Neuronal stem cell (in vitro differentiated cells): ENCODE results near the gene CTCF.

ENCODE experiments used
- DNase-seq: peaks from one replicate; pipeline ENCODE4 v3.0.0-alpha.2; 2013; ENCODE audit warnings: low spot score
- H2AFZ ChIP-seq: one replicate; pipeline ENCODE4 v1.6.1; 2013; ENCODE audit warnings: mild to moderate bottlenecking, low read length, inconsistent platforms
- H2AK5ac ChIP-seq: 2 replicates; pipeline ENCODE4 v1.6.1; 2013; ENCODE audit warnings: low read depth, mild to moderate bottlenecking, inconsistent platforms, low read length, moderate library complexity, mixed read lengths
- H2BK120ac ChIP-seq: 2 replicates; pipeline ENCODE4 v1.6.1; 2013; ENCODE audit warnings: low read depth, mild to moderate bottlenecking, inconsistent platforms, low read length, moderate library complexity, mixed read lengths
- H2BK12ac ChIP-seq: one replicate; pipeline ENCODE4 v1.6.1; 2013; ENCODE audit warnings: low read length, inconsistent platforms
- H2BK15ac ChIP-seq: 2 replicates; pipeline ENCODE4 v1.6.1; 2013; ENCODE audit warnings: mild to moderate bottlenecking, low read length, inconsistent platforms, mixed read lengths
- H2BK5ac ChIP-seq: one replicate; pipeline ENCODE4 v1.6.1; 2013; ENCODE audit warnings: inconsistent platforms, mild to moderate bottlenecking, low read length, moderate library complexity
- H3K14ac ChIP-seq: one replicate; pipeline ENCODE4 v1.6.1; 2013; ENCODE audit warnings: low read length, inconsistent platforms
- H3K18ac ChIP-seq: 2 replicates; pipeline ENCODE4 v1.6.1; 2013; ENCODE audit warnings: low read length, inconsistent platforms
- H3K23ac ChIP-seq: 2 replicates; pipeline ENCODE4 v1.6.1; 2013; ENCODE audit warnings: low read depth, mild to moderate bottlenecking, mixed read lengths, low read length, inconsistent platforms; ENCODE audit not compliant: poor library complexity
- H3K27ac ChIP-seq: replicated peaks from 3 replicates; pipeline ENCODE4 v1.5.1; 2013; ENCODE audit warnings: low read length, inconsistent platforms
- H3K27me3 ChIP-seq, 3 experiments: 2 replicates each; pipeline ENCODE4 v1.6.1; 2013; ENCODE audit warnings: low read length in 3 of 3, mild to moderate bottlenecking in 2 of 3, inconsistent platforms in 1 of 3, low read depth in 1 of 3, mixed read lengths in 1 of 3, moderate library complexity in 1 of 3; ENCODE audit not compliant: control insufficient read depth in 3 of 3, insufficient read depth in 3 of 3
- H3K36me3 ChIP-seq, 2 donors: replicated peaks in 1 of 2; 2 replicates each; pipeline ENCODE4 v1.6.1; 2013; ENCODE audit warnings: low read length in 2 of 2; ENCODE audit not compliant: control insufficient read depth in 2 of 2, insufficient read depth in 2 of 2
- H3K4ac ChIP-seq: 2 replicates; pipeline ENCODE4 v1.6.1; 2013; ENCODE audit warnings: inconsistent platforms, mild to moderate bottlenecking, low read length, moderate library complexity
- H3K4me1 ChIP-seq, 2 donors: 1 replicate in 1 of 2; 2 replicates in 1 of 2; pipeline ENCODE4 v1.6.1; 2013; ENCODE audit warnings: low read length in 2 of 2, low read depth in 1 of 2; ENCODE audit not compliant: control insufficient read depth in 2 of 2, insufficient read depth in 1 of 2
- H3K4me2 ChIP-seq: one replicate; pipeline ENCODE4 v1.6.1; 2013; ENCODE audit warnings: mild to moderate bottlenecking, low read length, inconsistent platforms; ENCODE audit not compliant: insufficient read depth, poor library complexity, severe bottlenecking
- H3K4me3 ChIP-seq, 2 donors: 2 replicates each; pipeline ENCODE4 v1.5.1; 2013; ENCODE audit warnings: low read length in 2 of 2, mild to moderate bottlenecking in 2 of 2, inconsistent platforms in 1 of 2, moderate library complexity in 1 of 2
- H3K79me1 ChIP-seq: one replicate; pipeline ENCODE4 v1.6.1; 2013; ENCODE audit warnings: low read depth, mild to moderate bottlenecking, inconsistent platforms, low read length, moderate library complexity
- H3K9ac ChIP-seq: one replicate; pipeline ENCODE4 v1.6.1; 2013; ENCODE audit warnings: mild to moderate bottlenecking, low read depth, low read length, inconsistent platforms; ENCODE audit not compliant: poor library complexity
- H3K9me3 ChIP-seq, 2 donors: replicated peaks in 1 of 2; 2 replicates each; pipeline versions ENCODE3 to v1.6.1; 2013; ENCODE audit warnings: low read length in 2 of 2, mild to moderate bottlenecking in 2 of 2, inconsistent platforms in 1 of 2, low read depth in 1 of 2, mixed read lengths in 1 of 2, moderate library complexity in 1 of 2; ENCODE audit not compliant: control insufficient read depth in 2 of 2, insufficient read depth in 1 of 2
- H4K8ac ChIP-seq: one replicate; pipeline ENCODE4 v1.6.1; 2013; ENCODE audit warnings: low read depth, mild to moderate bottlenecking, inconsistent platforms, low read length, moderate library complexity
- H4K91ac ChIP-seq: one replicate; pipeline ENCODE4 v1.6.1; 2013; ENCODE audit warnings: low read length, low read depth, mild to moderate bottlenecking, inconsistent platforms; ENCODE audit not compliant: poor library complexity
- WGBS, 2 donors: extraction: QIAGEN DNeasy Blood & Tissue Kit; methylation state at CpG; one replicate each; pipeline ENCODE4 v1.1.7; 2013; ENCODE audit warnings: missing lambda C conversion rate in 2 of 2, mixed read lengths in 1 of 2; ENCODE audit not compliant: insufficient read length in 2 of 2, insufficient replicate concordance in 1 of 2; ENCODE audit errors: extremely low coverage in 2 of 2; 5-methylcytosine and 5-hydroxymethylcytosine counted together

The CTCF gene

GRCh38 chr16:67519242-67519641 is 43.1 kb upstream of the CTCF start:
- H3K27me3 ChIP-seq, result peaks cover 0 to 9% (median 6%) of the 10 kb centered on the region in 3 experiments
- no peaks in the 10 kb centered on the region for H3K9me3 ChIP-seq
- no peaks in the 10 kb centered on the region for H3K4me1 ChIP-seq
- H3K4ac ChIP-seq, result no peak overlapping the region
- H3K18ac ChIP-seq, result no peak overlapping the region
- H3K4me3 ChIP-seq, result no peak overlapping the region
- DNase-seq, result no peak
- no peak overlapping the region for H2AK5ac ChIP-seq
- H4K91ac ChIP-seq, result no peak overlapping the region
- peak overlapping the region; percentile 39 for H3K9ac ChIP-seq
- no peak overlapping the region for H2BK120ac ChIP-seq
- H3K27ac ChIP-seq, result no peak overlapping the region
- H2BK15ac ChIP-seq, result no peak overlapping the region
- no peak overlapping the region for H2BK5ac ChIP-seq
- H2BK12ac ChIP-seq, result peak overlapping the region; percentile 79
- no peak overlapping the region for H3K14ac ChIP-seq
- H4K8ac ChIP-seq, result no peak overlapping the region
- no peaks in the 10 kb centered on the region for H3K79me1 ChIP-seq
- no peak overlapping the region for H2AFZ ChIP-seq
- no CpG with 5 or more reads among the region's 4 CpGs for WGBS, 2 donors
- H3K36me3 ChIP-seq, result no peaks in the 10 kb centered on the region
- no peak overlapping the region for H3K4me2 ChIP-seq
- peak overlapping the region; percentile 82 for H3K23ac ChIP-seq

- Histone ChIP-seq H3K4ac (no peak overlapping the region), H3K27ac (peak overlapping the region; percentile 47), H3K4me1 (peaks cover 0 to 2% of the 10 kb centered on the region in 2 donors), H2BK120ac (no peak overlapping the region), H3K79me1 (no peaks in the 10 kb centered on the region), H2BK5ac (no peak overlapping the region), H3K14ac (no peak overlapping the region), H3K23ac (no peak overlapping the region), H2BK12ac (no peak overlapping the region), H3K9me3 (no peaks in the 10 kb centered on the region), H3K27me3 (peaks cover 2 to 18% (median 17%) of the 10 kb centered on the region in 3 experiments), H3K4me3 (peak overlapping the region; percentile 44 to 74), H3K36me3 (no peaks in the 10 kb centered on the region), H4K8ac (no peak overlapping the region), H2AK5ac (no peak overlapping the region), H2BK15ac (no peak overlapping the region), H2AFZ (peak overlapping the region; percentile 91), H3K4me2 (peak overlapping the region; percentile 81), H3K18ac (peak overlapping the region; percentile 91), H4K91ac (no peak overlapping the region), H3K9ac (peak overlapping the region; percentile 85)
- peak; percentile 99 for DNase-seq
- WGBS, 2 donors, result no CpG with 5 or more reads among the region's 25 CpGs
Measured at GRCh38 chr16:67521095-67521804, 41.1 kb upstream of the CTCF start.

GRCh38 chr16:67525176-67525860 is 37.0 kb upstream of the CTCF start:
- Histone ChIP-seq H3K18ac (no peak overlapping the region), H2AFZ (no peak overlapping the region), H3K9ac (peak overlapping the region; percentile 72), H2BK12ac (no peak overlapping the region), H3K4me1 (peaks cover 12 to 15% of the 10 kb centered on the region in 2 donors), H2BK120ac (no peak overlapping the region), H3K4me2 (no peak overlapping the region), H3K27me3 (peaks cover 2 to 26% (median 22%) of the 10 kb centered on the region in 3 experiments), H3K27ac (no peak overlapping the region), H3K4ac (no peak overlapping the region), H3K4me3 (no peak overlapping the region), H3K23ac (no peak overlapping the region), H4K91ac (no peak overlapping the region), H3K14ac (no peak overlapping the region), H3K79me1 (no peaks in the 10 kb centered on the region), H2AK5ac (no peak overlapping the region), H2BK5ac (no peak overlapping the region), H2BK15ac (peak overlapping the region; percentile 30), H3K9me3 (no peaks in the 10 kb centered on the region), H4K8ac (no peak overlapping the region), H3K36me3 (no peaks in the 10 kb centered on the region)
- no peak for DNase-seq
- WGBS, 2 donors, result no CpG with 5 or more reads among the region's 11 CpGs

- H3K4me3 ChIP-seq, result no peak overlapping the region
Measured at GRCh38 chr16:67526149-67526791, 36.1 kb upstream of the CTCF start.

More at GRCh38 chr16:67526149-67526791, 36.1 kb upstream of the CTCF start:
- Histone ChIP-seq H3K4ac (no peak overlapping the region), H3K9ac (no peak overlapping the region), H3K27me3 (peaks cover 4 to 36% (median 22%) of the 10 kb centered on the region in 3 experiments), H2AFZ (no peak overlapping the region), H3K27ac (no peak overlapping the region), H4K8ac (no peak overlapping the region), H3K36me3 (no peaks in the 10 kb centered on the region), H3K4me1 (peaks cover 17 to 20% of the 10 kb centered on the region in 2 donors), H3K18ac (no peak overlapping the region), H2BK12ac (no peak overlapping the region), H3K14ac (no peak overlapping the region), H4K91ac (peak overlapping the region; percentile 58), H2BK120ac (no peak overlapping the region), H2BK15ac (peak overlapping the region; percentile 28), H3K4me2 (no peak overlapping the region), H2AK5ac (peak overlapping the region; percentile 36), H3K9me3 (no peaks in the 10 kb centered on the region), H3K23ac (no peak overlapping the region), H3K79me1 (peaks cover 2% of the 10 kb centered on the region), H2BK5ac (no peak overlapping the region)
- DNase-seq, result no peak
- WGBS, 2 donors, result no CpG with 5 or more reads among the region's 3 CpGs
